Smooth muscle cell (in vitro differentiated cells): ENCODE results near the gene PDAP1. TPM values are rescaled to one million over a fixed set of nuclear protein-coding genes. Genes with fewer than 3 reads are reported as not detected.
"Not testable (repeated sequence)": the region's sequence is repeated elsewhere in the genome, so short reads cannot be mapped to it uniquely, and the experiment has no call there.

ENCODE experiments used
- DNase-seq: peaks from one replicate; lab custom pipeline; 2025; ENCODE audit not compliant: unreplicated experiment; lab: John Stamatoyannopoulos, UW
- H2AFZ ChIP-seq: fragments of 200-600 bp; sonication (generic); 2 replicates; pipeline ENCODE4 v1.6.0; 2016; ENCODE audit warnings: antibody characterized with exemption, low read depth, mild to moderate bottlenecking
- H3F3A ChIP-seq: fragments of 200-600 bp; sonication (generic); 2 replicates; pipeline ENCODE4 v1.6.0; 2017; ENCODE audit warnings: antibody characterized with exemption, low read depth
- H3K27ac ChIP-seq: fragments of 200-600 bp; sonication (generic); 2 replicates; pipeline ENCODE4 v1.5.1; 2016; ENCODE audit warnings: low read depth, mild to moderate bottlenecking
- H3K27me3 ChIP-seq: fragments of 200-600 bp; sonication (generic); 2 replicates; pipeline ENCODE4 v1.6.1; 2016; ENCODE audit warnings: low read depth, mild to moderate bottlenecking
- H3K36me3 ChIP-seq: fragments of 200-600 bp; sonication (generic); 2 replicates; pipeline ENCODE4 v1.5.1; 2016; ENCODE audit warnings: low read depth
- H3K4me1 ChIP-seq: fragments of 200-600 bp; sonication (generic); 2 replicates; pipeline ENCODE4 v1.5.1; 2016; ENCODE audit warnings: low read depth
- H3K4me2 ChIP-seq: fragments of 200-600 bp; sonication (generic); 2 replicates; pipeline ENCODE4 v1.6.0; 2016; ENCODE audit warnings: mild to moderate bottlenecking
- H3K4me3 ChIP-seq: fragments of 200-600 bp; sonication (generic); 2 replicates; pipeline ENCODE4 v1.5.1; 2016; ENCODE audit warnings: mild to moderate bottlenecking
- H3K79me2 ChIP-seq: fragments of 200-600 bp; sonication (generic); 2 replicates; pipeline ENCODE4 v1.6.0; 2016; ENCODE audit warnings: low read depth, mild to moderate bottlenecking
- H3K9ac ChIP-seq: fragments of 200-600 bp; sonication (generic); 2 replicates; pipeline ENCODE4 v1.6.0; 2016; ENCODE audit warnings: low read depth
- H3K9me3 ChIP-seq: fragments of 200-600 bp; sonication (generic); replicated peaks from 2 replicates; pipeline ENCODE4 v1.5.1; 2016; ENCODE audit warnings: low read depth
- H4K20me1 ChIP-seq: fragments of 200-600 bp; sonication (generic); 2 replicates; pipeline ENCODE4 v1.6.0; 2016; ENCODE audit warnings: low read depth
- CTCF ChIP-seq: fragments of 200-600 bp; sonication (generic); IDR thresholded peaks from 2 replicates; pipeline ENCODE4 v1.5.1; 2017; ENCODE audit warnings: borderline replicate concordance, mild to moderate bottlenecking, antibody characterized with exemption; ENCODE audit not compliant: insufficient read depth, poor library complexity, severe bottlenecking
- WGBS: methylation state at CpG from one replicate; pipeline ENCODE4 v1.1.7; 2016; ENCODE audit warnings: low lambda C conversion rate; 5-methylcytosine and 5-hydroxymethylcytosine counted together
- polyA plus RNA-seq: library from polyadenylated mRNA; unstranded; fragments of >200 nt; fragmentation: Nextera tagmentation; extraction: Ambion mirVana; gene quantifications from 2 replicates; pipeline ENCODE4 v1.2.1, GENCODE V29; 2016
- total RNA-seq: library from RNA; depleted of rRNA; stranded (reverse); fragments of >200 nt; gene quantifications from 2 replicates; pipeline ENCODE4 v1.2.3, GENCODE V29; 2014

PDAP1 gene
- total and polyA plus RNA-seq, 2 experiments from 2014 or later = 77.3 to 89.4 TPM

GRCh38 chr7:99389772-99390171 lies 18.6 kb downstream of the PDAP1 start:
- no peak overlapping the region for H3K9ac ChIP-seq
- peaks cover 51% of the 10 kb centered on the region for H4K20me1 ChIP-seq
- H3K9me3 ChIP-seq = no peaks in the 10 kb centered on the region
- H3K27me3 ChIP-seq = no peaks in the 10 kb centered on the region
- no peaks in the 10 kb centered on the region for H3K36me3 ChIP-seq
- H3F3A ChIP-seq = peaks cover 2% of the 10 kb centered on the region
- H3K4me3 ChIP-seq = no peak overlapping the region
- H2AFZ ChIP-seq = no peak overlapping the region
- WGBS = 98% methylated on average over 13 of the region's 13 CpGs
- no peaks in the 10 kb centered on the region for H3K4me1 ChIP-seq
- no peaks in the 10 kb centered on the region for H3K79me2 ChIP-seq
- H3K27ac ChIP-seq = no peak overlapping the region
- TF ChIP-seq CTCF = no peak
- no peak for DNase-seq
- no peak overlapping the region for H3K4me2 ChIP-seq

GRCh38 chr7:99387912-99388311 lies 20.5 kb downstream of the PDAP1 start:
- Histone ChIP-seq H3K27ac (no peak overlapping the region), H4K20me1 (peaks cover 54% of the 10 kb centered on the region), H3K27me3 (no peaks in the 10 kb centered on the region), H3K9ac (no peak overlapping the region), H3K9me3 (no peaks in the 10 kb centered on the region), H2AFZ (no peak overlapping the region), H3K4me1 (no peaks in the 10 kb centered on the region), H3K79me2 (peaks cover 10% of the 10 kb centered on the region), H3K36me3 (no peaks in the 10 kb centered on the region), H3F3A (no peaks in the 10 kb centered on the region), H3K4me2 (no peak overlapping the region), H3K4me3 (no peak overlapping the region)
- no peak for TF ChIP-seq CTCF
- 97% methylated on average over 20 of the region's 20 CpGs for WGBS
- no peak for DNase-seq

- H3K36me3 ChIP-seq, H3K4me1 ChIP-seq, H2AFZ ChIP-seq, H3K9ac ChIP-seq, H3K27me3 ChIP-seq, DNase-seq, H3K9me3 ChIP-seq, H3K4me2 ChIP-seq, H3F3A ChIP-seq, H3K4me3 ChIP-seq, H3K27ac ChIP-seq: not testable (repeated sequence)
- peaks cover 17% of the 10 kb centered on the region for H3K79me2 ChIP-seq
- 99% methylated on average over 14 of the region's 14 CpGs for WGBS
- peaks cover 54% of the 10 kb centered on the region for H4K20me1 ChIP-seq
Measured at GRCh38 chr7:99387239-99387635, 21.2 kb downstream of the PDAP1 start.

GRCh38 chr7:99386584-99387238 lies 21.7 kb downstream of the PDAP1 start:
- no peaks in the 10 kb centered on the region for H3K27me3 ChIP-seq
- H3F3A ChIP-seq = no peaks in the 10 kb centered on the region
- no peak for TF ChIP-seq CTCF
- no peak overlapping the region for H3K27ac ChIP-seq
- no peaks in the 10 kb centered on the region for H3K36me3 ChIP-seq
- peaks cover 54% of the 10 kb centered on the region for H4K20me1 ChIP-seq
- no peak overlapping the region for H3K4me2 ChIP-seq
- H2AFZ ChIP-seq = no peak overlapping the region
- peaks cover 21% of the 10 kb centered on the region for H3K79me2 ChIP-seq
- 97% methylated on average over 9 of the region's 9 CpGs for WGBS
- H3K9ac ChIP-seq = no peak overlapping the region
- no peak overlapping the region for H3K4me3 ChIP-seq
- no peak for DNase-seq
- H3K4me1 ChIP-seq = no peaks in the 10 kb centered on the region
- H3K9me3 ChIP-seq = no peaks in the 10 kb centered on the region
